Stimulated activated CD8-positive, alpha-beta memory T cell treated with anti-CD3 and anti-CD28 coated beads, Interleukin-15, amount 100 ng/mL, for 48 hours (primary cell): ENCODE results near the gene AP1S2.

Experiments used
- DNase-seq, 2 donors: peaks; one replicate each; pipeline ENCODE4 v3.0.0-alpha.2; 2020; ENCODE audit warnings: low read depth in 2 of 2

The AP1S2 gene

GRCh38 chrX:15812192-15812938 lies 42.2 kb downstream of the AP1S2 start:
- DNase-seq, result no peak

DNA sequence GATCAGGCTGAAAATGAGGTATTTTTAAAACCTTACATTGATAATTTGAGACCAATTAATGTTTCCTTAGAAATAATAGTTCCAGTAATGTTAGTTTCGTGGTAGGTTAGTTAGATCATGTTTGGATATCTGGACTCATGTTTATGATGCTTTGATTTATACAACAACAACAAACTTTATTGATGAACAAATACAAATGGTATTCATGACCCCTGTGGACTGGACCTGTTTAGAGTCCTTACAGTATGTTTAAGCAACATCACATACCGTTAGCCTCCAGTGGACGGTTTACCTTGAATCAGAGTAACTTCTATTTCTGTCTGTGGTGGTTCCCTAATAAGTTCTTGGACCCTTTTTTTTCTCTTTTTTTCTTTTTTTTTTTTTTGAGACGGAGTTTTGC lies 46.4 kb downstream of the AP1S2 start:
- no peak for DNase-seq

GRCh38 chrX:15804563-15804962 lies 50.0 kb downstream of the AP1S2 start:
- DNase-seq, result no peak

GRCh38 chrX:15797707-15798106 lies 56.9 kb downstream of the AP1S2 start:
- DNase-seq, result no peak

GRCh38 chrX:15790769-15791290 lies 63.8 kb downstream of the AP1S2 start:
- DNase-seq, result no peak

GRCh38 chrX:15789979-15790768 lies 64.4 kb downstream of the AP1S2 start, which contains the start of gene ZRSR2:
Gene ZRSR2, plus strand, starts transcription at chrX:15790484. Its CDS starts 12 bp downstream, at chrX:15790496.
- peak; percentile 77 to 90 for DNase-seq

- DNase-seq, result no peak
Observed at GRCh38 chrX:15786915-15787314, 67.7 kb downstream of the AP1S2 start.

DNA sequence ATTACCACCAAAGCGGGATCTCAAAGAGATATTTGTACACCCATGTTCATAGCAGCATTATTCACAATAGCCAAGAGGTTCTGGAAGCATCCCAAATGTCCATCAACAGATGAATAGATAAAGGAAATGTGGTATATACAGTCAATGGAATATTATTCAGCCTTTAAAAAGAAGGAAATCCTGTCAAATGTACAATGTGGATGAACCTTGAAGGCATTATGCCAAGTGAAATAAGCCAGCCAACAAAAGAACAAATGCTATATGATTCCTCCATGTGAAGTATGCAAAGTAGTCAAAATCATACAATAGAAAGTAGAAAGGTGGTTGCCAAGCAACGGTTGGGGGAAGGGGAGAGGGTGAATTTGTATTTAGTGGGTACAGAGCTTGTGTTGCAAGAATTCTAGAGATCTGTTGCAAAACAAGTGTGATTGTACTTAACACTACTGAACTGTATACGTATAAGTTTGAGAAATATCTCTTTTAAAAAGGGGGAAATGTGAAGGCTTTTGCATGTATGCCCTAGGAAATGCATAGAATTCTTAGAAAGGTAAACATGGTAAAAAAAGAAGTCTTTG lies 69.3 kb downstream of the AP1S2 start:
- DNase-seq, result no peak

DNA sequence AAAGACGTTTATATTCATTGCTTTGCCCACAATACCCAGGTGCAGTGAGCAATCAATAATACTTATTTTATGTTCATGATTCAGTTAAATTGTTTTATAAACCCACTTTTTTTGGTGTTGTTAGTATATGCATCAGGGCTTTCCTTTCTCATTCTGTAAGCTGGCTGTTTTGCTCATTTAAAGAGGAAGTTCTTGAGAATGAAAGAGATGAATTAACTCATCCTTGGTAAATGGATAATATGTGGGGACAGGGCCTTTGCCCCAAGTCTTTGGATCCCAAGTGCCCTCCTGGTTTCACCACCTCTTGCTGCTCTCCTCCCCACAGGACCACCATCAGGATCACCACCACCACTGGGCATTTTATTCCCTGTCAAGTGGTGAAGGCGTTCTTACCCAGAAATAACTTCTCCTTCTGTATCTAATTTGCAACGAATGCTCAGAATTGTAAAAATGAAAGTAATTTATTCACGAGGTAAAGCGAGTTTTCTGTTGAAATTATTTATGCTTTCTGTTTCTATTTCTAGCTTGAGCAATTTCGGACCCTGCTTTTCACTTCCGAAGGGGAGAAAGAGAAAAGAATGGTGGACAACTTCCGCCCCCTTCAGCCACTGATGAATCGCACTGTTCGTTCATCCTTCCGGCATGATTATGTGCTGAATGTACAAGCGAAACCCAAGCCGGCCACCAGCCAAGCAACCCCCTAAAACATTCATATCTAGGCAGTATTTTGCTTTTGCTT lies 72.5 kb downstream of the AP1S2 start:
- no peak for DNase-seq
